ENCODE results near the gene RGS10.
"Not testable (repeated sequence)": the region's sequence is repeated elsewhere in the genome, so short reads cannot be mapped to it uniquely, and the experiment has no call there.

Gene RGS10

GRCh38 chr10:119542357-119542987 lies at the start of gene RGS10:
TSS of gene RGS10 (minus strand) at chr10:119542719. CDS start at chr10:119542638, 81 bp downstream.
- no peak for DNase-seq

- no peak for DNase-seq
Measured at GRCh38 chr10:119588071-119588470, 45.6 kb upstream of the RGS10 start.

DNA sequence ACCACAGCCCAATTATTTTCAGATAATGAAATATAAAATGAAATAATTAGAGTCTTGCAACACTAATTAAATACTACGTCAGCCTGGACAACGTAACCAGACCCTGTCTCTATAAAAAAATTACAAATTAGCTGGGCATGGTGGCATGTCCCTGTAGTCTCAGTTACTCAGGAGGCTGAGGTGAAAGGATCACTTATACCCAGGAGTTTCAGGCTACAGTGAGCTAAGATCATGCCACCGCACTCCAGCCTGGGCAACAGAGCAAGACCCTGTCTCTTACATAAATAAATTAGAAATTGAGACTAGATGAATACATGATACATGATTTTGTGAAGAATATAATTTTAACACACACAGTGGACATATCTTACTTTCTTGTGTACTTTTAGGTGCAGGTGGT lies 35.8 kb upstream of the RGS10 start:
- DNase-seq, result no peak

DNA sequence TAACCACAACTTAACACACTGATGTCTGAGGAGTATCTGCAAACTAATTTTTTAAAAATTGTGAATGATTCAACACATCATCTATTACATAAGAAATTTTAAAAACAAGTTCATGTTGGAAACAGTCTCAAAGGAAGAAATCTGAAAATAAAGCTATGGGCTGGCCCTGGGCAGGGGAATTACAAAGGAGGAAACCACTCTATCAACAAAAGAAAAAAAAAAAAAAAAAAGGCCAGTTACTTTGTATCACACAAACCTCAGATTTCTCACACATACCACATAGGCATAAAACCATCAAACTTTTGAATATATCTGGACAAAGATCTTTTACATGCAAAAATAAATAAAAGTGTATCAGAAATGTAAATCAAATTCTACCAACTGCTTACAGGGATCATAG lies 33.5 kb upstream of the RGS10 start:
- DNase-seq, result no peak

DNA sequence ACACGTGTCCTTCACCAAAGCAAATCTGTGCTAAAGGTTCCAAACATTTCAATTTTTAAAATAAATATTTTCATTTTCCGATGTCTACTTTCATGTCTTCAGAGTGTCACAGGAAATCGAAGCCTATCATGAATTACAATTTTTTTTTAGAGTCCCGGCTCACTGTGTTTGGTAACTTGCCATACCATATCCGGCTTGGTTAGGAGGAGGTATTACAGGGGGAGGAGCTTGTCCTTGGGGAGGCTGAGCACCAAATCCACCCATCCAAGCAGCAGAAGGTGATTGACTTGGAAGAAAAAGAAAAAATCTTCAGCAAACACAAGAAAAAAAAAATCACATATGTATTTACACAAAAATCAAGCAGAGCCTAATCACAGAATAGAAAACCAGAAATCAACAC lies 33.0 kb upstream of the RGS10 start:
- no peak for DNase-seq

DNA sequence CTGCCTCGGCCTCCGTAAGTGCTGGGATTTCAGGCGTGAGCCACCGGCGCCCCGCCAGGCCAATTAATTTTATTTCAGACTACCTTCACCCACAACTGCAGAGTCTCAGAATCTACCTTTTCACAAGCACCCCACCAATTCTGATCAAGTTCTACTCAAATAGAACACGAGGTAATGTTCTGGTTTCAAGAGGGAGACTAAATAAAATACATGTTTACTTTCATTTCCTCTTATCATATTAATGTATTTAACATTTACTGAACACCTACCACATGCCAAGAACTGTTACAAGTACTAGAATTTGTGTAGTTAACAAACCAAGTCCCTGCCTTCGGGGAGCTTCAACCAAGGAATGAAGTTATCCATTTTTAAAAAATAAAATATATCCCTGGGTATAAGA lies 25.5 kb upstream of the RGS10 start:
- DNase-seq, result no peak

DNA sequence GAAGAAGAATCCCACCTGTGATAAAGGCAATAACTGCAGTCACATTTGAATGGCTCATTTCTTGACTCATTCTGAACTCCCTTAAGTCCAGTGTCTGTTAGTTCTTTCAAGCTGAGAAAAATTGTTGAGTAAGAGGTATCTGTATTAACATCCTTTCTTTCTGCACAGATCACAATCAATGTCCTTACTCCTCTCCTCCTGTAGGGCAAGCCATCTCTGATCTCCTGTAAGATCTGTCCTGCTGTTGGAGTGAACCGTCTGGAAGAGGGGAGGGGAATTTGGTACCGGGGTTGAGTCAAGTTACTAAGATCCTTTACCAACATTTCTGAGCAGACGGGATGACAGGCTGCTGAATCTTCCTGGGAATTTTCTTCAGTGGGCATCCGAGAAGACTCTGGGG lies 19.6 kb upstream of the RGS10 start:
- no peak for DNase-seq

DNA sequence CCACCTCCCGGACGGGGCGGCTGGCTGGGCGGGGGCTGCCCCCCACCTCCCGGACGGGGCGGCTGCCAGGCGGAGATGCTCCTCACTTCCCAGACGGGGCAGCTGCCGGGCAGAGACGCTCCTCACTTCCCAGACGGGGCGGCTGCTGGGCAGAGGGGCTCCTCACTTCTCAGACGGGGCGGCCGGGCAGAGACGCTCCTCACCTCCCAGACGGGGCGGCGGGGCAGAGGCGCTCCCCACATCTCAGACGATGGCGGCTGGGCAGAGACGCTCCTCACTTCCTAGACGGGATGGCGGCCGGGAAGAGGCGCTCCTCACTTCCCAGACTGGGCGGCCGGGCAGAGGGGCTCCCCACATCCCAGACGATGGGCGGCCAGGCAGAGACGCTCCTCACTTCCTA lies 17.0 kb upstream of the RGS10 start:
- not testable (repeated sequence) for DNase-seq

DNA sequence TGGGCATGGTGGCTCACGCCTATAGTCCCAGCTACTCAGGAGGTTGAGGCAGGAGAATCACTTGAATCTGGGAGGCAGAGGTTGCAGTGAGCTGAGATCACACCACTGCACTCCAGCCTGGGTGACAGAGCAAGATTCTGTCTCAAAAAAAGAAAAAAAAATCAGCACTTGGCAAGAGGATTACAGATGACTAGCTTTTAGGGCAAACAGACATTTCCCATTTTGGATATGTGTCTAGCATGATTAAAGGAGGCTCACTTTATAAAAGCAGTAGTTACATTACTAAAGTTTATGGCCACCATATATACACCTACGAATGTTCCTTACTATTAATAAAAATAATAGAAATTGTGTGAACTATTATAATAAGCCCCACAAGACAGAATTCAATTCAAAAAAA lies 13.6 kb upstream of the RGS10 start:
- DNase-seq, result not testable (repeated sequence)

DNA sequence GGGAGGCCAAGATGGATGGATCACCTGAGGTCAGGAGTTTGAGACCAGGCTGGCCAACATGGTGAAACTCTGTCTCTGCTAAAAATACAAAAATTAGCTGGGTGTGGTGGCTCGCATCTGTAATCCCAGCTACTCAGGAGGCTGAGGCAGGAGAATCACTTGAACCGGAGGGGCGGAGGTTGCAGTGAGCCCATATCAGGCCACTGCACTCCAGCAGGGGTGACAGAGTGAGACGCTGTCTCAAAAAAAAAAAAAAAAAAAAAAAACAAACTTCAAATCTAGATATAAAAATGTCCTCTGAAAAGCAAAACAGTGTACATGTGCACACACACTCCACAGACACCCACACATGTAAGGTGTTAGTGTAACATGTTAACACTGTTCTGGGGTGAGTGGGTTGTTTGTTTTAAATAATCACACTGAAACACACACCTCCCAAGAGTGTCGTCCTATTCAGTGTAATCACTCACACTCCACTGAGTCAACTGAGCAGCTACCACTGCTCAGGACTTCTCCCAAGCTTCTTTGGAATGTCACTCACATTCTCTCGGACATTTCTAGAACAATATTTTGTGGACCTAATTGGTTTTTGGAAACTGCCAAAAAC lies 12.8 kb upstream of the RGS10 start:
- DNase-seq, result no peak

- no peak for DNase-seq
Measured at GRCh38 chr10:119550827-119551226, 8.3 kb upstream of the RGS10 start.

GRCh38 chr10:119549247-119549999 lies 6.9 kb upstream of the RGS10 start:
- DNase-seq, result no peak

DNA sequence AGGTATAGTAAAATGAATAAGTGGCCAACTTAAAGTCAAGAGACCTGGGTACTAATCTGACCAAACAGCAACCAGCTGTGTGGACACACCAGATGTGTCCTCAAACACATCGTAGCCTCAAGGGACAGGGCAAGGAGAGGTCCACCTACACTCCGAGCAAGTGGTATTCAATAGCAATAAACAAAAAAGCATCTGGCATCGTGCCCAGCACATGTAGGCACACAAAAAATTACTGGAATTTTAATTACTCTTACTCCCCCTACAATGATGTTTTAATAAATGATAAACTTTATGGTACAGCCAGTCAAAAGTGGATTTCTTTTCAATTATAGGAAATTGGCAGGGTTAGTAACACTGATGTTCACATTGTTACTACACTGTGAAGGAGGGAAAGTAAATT lies 3.5 kb upstream of the RGS10 start:
- no peak for DNase-seq

DNA sequence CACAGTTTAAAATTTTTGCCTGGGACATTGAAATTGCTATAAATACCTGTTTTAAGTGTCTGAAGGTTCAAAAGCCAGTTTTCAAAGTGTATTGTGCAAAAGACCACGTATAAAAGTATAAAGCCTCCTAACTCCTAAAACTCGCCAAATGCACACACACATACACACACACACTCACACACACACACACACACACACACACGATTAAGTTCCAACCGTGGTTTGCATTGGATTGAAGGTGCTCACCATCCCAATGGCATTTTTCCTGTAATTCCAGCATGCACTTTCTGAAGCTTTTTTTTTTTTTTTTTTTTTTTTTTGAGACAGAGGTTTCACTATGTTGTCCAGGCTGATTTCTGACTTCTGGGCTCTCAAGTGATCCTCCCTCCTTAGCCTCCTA lies 2.8 kb upstream of the RGS10 start:
- no peak for DNase-seq

GRCh38 chr10:119543814-119544642 lies 1.5 kb upstream of the RGS10 start:
- no peak for DNase-seq

- DNase-seq, result no peak
Measured at GRCh38 chr10:119542988-119543813, 682 bp upstream of the RGS10 start.

DNA sequence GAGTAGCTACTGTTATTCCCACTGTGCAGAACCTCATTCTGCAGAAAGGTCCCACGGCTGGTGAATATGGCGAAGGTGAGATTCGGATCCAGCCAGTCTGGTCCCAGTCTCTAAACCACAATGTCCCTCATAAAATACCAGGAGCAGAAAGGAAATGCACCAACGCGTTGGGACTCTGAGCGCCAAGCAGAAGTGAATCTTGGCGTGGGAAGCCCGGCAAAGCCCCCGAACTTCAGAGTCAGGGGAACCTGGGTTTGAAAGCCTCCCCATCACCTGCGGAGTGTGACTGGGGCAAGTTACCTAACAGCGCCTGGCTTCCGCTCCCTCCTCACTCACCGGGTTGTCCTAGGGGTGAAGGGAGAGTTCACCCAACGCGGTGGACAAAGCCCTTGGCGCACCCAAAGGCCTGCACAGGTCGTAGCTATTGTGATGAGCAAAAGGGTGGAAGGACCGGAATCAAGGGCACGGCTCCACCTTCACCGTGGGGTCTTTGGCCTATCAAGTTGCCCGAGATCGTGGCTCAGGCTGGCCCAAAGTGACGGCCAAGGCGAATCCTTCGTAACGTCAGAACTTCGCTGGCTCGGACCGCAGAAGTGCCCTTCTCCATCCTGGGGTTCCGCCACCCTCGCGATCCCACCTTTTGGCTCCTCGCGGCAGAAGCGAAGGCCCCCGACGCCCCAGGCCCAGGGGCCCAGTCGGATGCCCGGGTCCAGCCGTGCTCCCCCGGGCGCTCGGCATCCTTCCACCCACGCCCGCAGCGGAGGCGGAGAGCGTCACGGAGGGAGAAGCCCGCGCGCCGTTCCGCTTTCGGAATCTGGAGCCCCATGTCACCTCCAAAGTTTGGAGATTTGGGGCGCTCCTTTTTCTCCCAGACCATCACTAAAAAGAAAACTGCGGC lies 811 bp downstream of the RGS10 start:
- DNase-seq, result no peak

DNA sequence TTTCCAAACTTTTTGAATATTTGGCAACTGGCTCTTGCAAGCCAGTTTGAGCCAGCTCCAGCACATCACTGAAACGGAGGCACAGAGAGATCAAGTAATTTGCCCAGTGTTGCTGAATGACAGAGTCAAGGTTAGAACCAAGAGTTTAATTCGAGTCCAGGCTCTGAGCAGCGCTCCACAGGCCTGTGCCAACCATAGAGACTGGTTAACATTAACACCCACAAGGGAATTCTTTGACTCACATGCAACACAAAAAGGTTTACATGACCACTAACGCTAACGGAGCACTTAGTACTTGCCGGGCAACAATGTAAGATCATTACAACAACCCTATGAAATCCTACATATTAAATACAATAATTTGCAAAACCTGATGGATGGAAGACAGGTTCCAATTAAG lies 1.5 kb downstream of the RGS10 start:
- no peak for DNase-seq

GRCh38 chr10:119540038-119540437 lies 2.5 kb downstream of the RGS10 start:
- no peak for DNase-seq

DNA sequence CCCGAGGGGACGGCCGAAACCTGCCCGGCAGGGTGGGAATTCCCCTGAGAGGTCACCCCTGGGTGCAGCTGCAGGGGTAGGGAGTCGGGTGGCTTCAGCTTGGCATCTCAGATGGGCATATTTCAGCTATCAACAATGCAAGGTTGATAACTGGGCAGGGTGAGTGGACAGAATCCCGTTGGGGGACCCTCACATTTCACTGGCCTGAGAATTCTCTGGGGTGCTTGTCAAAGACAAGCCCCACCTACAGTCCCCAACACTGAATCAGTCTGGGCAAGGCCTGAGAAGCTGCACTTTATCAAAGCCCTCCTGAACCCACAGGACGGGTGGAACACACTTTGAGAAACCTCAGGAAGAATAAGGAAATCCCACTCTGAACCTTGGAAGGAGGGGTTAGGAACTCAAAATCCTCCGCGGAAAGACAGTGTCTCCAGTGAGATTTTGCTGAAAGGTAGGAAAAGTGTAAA lies 3.1 kb downstream of the RGS10 start:
- no peak for DNase-seq

DNA sequence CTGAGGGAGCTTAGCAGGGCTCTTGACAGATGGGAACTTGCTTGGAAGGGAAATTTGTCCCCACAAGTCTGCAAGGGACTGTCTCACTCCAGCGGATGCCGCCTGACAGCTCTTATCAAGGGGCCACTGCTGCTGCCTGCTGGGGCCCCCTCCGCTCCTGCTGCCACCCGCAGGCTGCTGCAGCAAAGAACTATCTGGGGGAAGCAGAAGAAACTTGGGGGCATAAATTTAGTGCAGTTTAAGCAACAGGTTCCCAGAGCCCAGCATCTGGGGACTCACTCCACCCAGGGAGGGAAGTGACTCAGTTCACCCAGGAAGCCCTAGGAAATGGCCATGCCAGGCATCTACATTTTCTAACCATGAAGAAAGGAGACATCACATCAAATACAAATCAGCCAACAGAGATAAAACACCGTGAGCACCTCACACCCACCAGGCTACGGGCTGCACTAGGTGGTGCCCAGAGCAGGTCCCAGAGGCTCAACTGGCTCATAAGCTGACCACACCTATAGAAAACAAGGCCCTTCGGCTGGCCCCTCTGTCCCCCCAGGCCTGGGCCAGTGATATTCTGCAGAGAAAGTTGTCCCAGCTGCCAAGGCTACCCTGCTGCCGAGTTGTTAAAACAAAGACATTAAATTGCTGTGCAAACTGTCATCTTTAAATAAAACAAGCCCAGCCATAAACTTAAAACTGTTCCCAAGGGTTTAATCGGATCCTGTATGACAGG lies 3.7 kb downstream of the RGS10 start:
- no peak for DNase-seq

All from DMS79 (cell line).